B cell (primary cell): Measurements from ENCODE around the gene CARMIL1. TPM values are rescaled to one million over a fixed set of nuclear protein-coding genes. Genes with fewer than 3 reads are reported as not detected.

Source experiments
- ATAC-seq: fragments of 200-7000 bp; cut with Tn5 transposase; one replicate; pipeline ENCODE4 v1.10.0; 2021; ENCODE audit warnings: low read depth, mild to moderate bottlenecking, moderate number of reproducible peaks, moderate library complexity
- CTCF ChIA-PET: fragments of 350-600 bp; sonication (Branson Sonifier 250); formaldehyde crosslinking; loops from one replicate; lab custom pipeline; 2021; ENCODE audit warnings: antibody characterized with exemption, inconsistent platforms; lab: Charles Lee
- POLR2A ChIA-PET: fragments of 350-600 bp; sonication (Branson Sonifier 250); formaldehyde crosslinking; loops from one replicate; lab custom pipeline; 2021; ENCODE audit warnings: antibody characterized with exemption; lab: Charles Lee
- DNase-seq: peaks from one replicate; pipeline ENCODE4 v3.0.0; 2013
- H2AFZ ChIP-seq: 2 replicates; pipeline ENCODE4 v1.6.1; 2012; ENCODE audit warnings: mild to moderate bottlenecking, low read depth, low read length; ENCODE audit not compliant: insufficient read depth, poor library complexity, severe bottlenecking
- H3K27ac ChIP-seq, 2 donors: 1 replicate in 1 of 2; 2 replicates in 1 of 2; pipeline ENCODE4 v1.5.1; 2012 to 2013; ENCODE audit warnings: low read length in 2 of 2, mild to moderate bottlenecking in 2 of 2, moderate library complexity in 1 of 2
- H3K27me3 ChIP-seq, 4 experiments: fragments of 200-600 bp in 1 of 4; sonication (generic) in 1 of 4; replicated peaks in 1 of 4; 1 replicate in 2 of 4; 2 replicates in 2 of 4; pipeline versions ENCODE4 v1.6.1 to v1.7.0; 2013 to 2016; ENCODE audit warnings: low read length in 3 of 4, mild to moderate bottlenecking in 2 of 4, mixed read lengths in 1 of 4, moderate library complexity in 1 of 4; ENCODE audit not compliant: insufficient read depth in 4 of 4, control insufficient read depth in 3 of 4; ENCODE audit errors: control extremely low read depth in 1 of 4
- H3K36me3 ChIP-seq, 2 experiments: replicated peaks in 1 of 2; 1 replicate in 1 of 2; 2 replicates in 1 of 2; pipeline versions ENCODE4 v1.6.1 to v1.7.1; 2013; ENCODE audit warnings: low read length in 1 of 2; ENCODE audit not compliant: insufficient read depth in 2 of 2, control insufficient read depth in 1 of 2; ENCODE audit errors: control extremely low read depth in 1 of 2, extremely low read depth in 1 of 2
- H3K4me1 ChIP-seq, 2 donors: fragments of 200-600 bp in 1 of 2; sonication (generic) in 1 of 2; 1 replicate in 1 of 2; 2 replicates in 1 of 2; pipeline versions ENCODE4 v1.5.1 to v1.6.1; 2013 to 2017; ENCODE audit warnings: low read length in 2 of 2; ENCODE audit not compliant: control insufficient read depth in 2 of 2, insufficient read depth in 2 of 2
- H3K4me2 ChIP-seq: replicated peaks from 2 replicates; pipeline ENCODE3; 2012; ENCODE audit warnings: mild to moderate bottlenecking, low read depth, low read length; ENCODE audit not compliant: poor library complexity, severe bottlenecking
- H3K4me3 ChIP-seq, 5 experiments: fragments of 200-600 bp in 1 of 5; sonication (generic) in 1 of 5; 1 replicate in 3 of 5; 2 replicates in 2 of 5; pipeline versions ENCODE4 v1.5.1 to v1.7.0; 2011 to 2016; ENCODE audit warnings: low read length in 4 of 5, mild to moderate bottlenecking in 4 of 5, low read depth in 2 of 5, control low read depth in 1 of 5, moderate library complexity in 1 of 5; ENCODE audit not compliant: insufficient read depth in 1 of 5; ENCODE audit errors: control extremely low read depth in 1 of 5, extremely low read depth in 1 of 5
- H3K79me2 ChIP-seq: fragments of 200-600 bp; sonication (generic); one replicate; pipeline ENCODE4 v1.6.0; 2016; ENCODE audit warnings: low read length; ENCODE audit not compliant: control insufficient read depth, insufficient read depth
- H3K9ac ChIP-seq: fragments of 200-600 bp; sonication (generic); 2 replicates; pipeline ENCODE4 v1.6.1; 2017; ENCODE audit warnings: mild to moderate bottlenecking, low read length, moderate library complexity
- H3K9me3 ChIP-seq, 3 donors: one replicate each; pipeline versions ENCODE4 v1.6.1 to v1.7.1; 2013; ENCODE audit warnings: low read length in 2 of 3; ENCODE audit not compliant: control insufficient read depth in 2 of 3, insufficient read depth in 1 of 3; ENCODE audit errors: control extremely low read depth in 1 of 3
- H4K20me1 ChIP-seq: 2 replicates; pipeline ENCODE4 v1.6.0; 2012; ENCODE audit warnings: mild to moderate bottlenecking, low read length; ENCODE audit not compliant: insufficient read depth, control insufficient read depth, poor library complexity, severe bottlenecking
- H3K27ac Mint-ChIP-seq: one replicate; pipeline ENCODE4 v1.8.0; 2021; ENCODE audit warnings: mixed read lengths
- H3K27me3 Mint-ChIP-seq: one replicate; pipeline ENCODE4 v1.8.0; 2021; ENCODE audit warnings: mixed read lengths
- H3K4me1 Mint-ChIP-seq: one replicate; pipeline ENCODE4 v1.8.0; 2021; ENCODE audit warnings: mixed read lengths
- H3K4me3 Mint-ChIP-seq: one replicate; pipeline ENCODE4 v1.8.0; 2021; ENCODE audit warnings: mixed read lengths
- H3K9me3 Mint-ChIP-seq: one replicate; pipeline ENCODE4 v1.8.0; 2022; ENCODE audit warnings: mixed read lengths; ENCODE audit not compliant: insufficient read depth
- EZH2 ChIP-seq: IDR thresholded peaks from 2 replicates; pipeline ENCODE4 v1.6.1; 2012; ENCODE audit warnings: borderline replicate concordance, low read depth, mild to moderate bottlenecking, moderate library complexity, low read length; ENCODE audit not compliant: insufficient read depth, poor library complexity, severe bottlenecking
- WGBS: methylation state at CpG from one replicate; pipeline ENCODE4 v1.1.5; 2013; ENCODE audit warnings: missing lambda C conversion rate; ENCODE audit not compliant: insufficient coverage; 5-methylcytosine and 5-hydroxymethylcytosine counted together
- intact Hi-C: fragments of 100-400 bp; cut with micrococcal nuclease; formaldehyde crosslinking; loops from one replicate; pipeline ENCODE4 v1.10.0; 2022
- polyA plus RNA-seq: library from polyadenylated mRNA; depleted of rRNA; stranded (reverse); fragments of >200 nt; gene quantifications from 2 replicates; pipeline ENCODE4 v1.2.3, GENCODE V29; 2012
- total RNA-seq, 2 donors: library from RNA; stranded (reverse); fragments of 120-200 nt in 1 of 2; gene quantifications; 1 replicate in 1 of 2; 2 replicates in 1 of 2; pipeline versions ENCODE4 v1.2.3 to v1.2.4, GENCODE V29; 2013 to 2022
- TF ChIP-seq, protein P1 (sequence below): fragments of 200-600 bp; IDR thresholded peaks from one replicate; pipeline ENCODE4 v1.8.0; 2022; ENCODE audit warnings: antibody characterized with exemption, mild to moderate bottlenecking

Gene CARMIL1
- total and polyA plus RNA-seq, 2 donors (not counting 1 experiment from before 2014, with no cell fraction given) = 7.5 to 11.0 TPM

DNA sequence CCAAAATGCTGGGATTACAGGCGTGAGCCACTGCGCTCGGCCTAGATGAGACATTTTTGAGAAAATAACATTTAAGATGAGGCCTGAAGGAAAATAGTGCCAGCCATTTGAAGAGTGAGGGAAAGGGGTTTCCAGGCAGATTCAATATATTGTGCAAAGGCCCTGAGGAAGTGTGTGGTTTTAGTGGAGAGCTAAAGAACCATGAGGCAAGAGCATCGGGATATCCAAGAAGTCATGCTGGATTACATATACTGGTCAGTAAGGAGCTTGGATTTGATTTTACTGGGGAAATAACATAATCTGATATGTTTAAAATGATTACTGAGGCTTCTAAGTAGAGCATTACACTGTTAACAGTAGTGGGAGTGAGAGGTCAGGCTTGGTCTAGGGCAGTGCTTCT lies 47.0 kb downstream of the CARMIL1 start:
- H3K4me3 Mint-ChIP-seq = no peak overlapping the region
- peaks cover 21% of the 10 kb centered on the region for H3K4me1 Mint-ChIP-seq
- H3K9me3 ChIP-seq = no peaks in the 10 kb centered on the region
- H4K20me1 ChIP-seq = no peaks in the 10 kb centered on the region
- no peak overlapping the region for H3K27ac ChIP-seq
- H3K9ac ChIP-seq = no peak overlapping the region
- no peak overlapping the region for H2AFZ ChIP-seq
- TF ChIP-seq, protein P1, sequence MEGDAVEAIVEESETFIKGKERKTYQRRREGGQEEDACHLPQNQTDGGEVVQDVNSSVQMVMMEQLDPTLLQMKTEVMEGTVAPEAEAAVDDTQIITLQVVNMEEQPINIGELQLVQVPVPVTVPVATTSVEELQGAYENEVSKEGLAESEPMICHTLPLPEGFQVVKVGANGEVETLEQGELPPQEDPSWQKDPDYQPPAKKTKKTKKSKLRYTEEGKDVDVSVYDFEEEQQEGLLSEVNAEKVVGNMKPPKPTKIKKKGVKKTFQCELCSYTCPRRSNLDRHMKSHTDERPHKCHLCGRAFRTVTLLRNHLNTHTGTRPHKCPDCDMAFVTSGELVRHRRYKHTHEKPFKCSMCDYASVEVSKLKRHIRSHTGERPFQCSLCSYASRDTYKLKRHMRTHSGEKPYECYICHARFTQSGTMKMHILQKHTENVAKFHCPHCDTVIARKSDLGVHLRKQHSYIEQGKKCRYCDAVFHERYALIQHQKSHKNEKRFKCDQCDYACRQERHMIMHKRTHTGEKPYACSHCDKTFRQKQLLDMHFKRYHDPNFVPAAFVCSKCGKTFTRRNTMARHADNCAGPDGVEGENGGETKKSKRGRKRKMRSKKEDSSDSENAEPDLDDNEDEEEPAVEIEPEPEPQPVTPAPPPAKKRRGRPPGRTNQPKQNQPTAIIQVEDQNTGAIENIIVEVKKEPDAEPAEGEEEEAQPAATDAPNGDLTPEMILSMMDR = no peak
- no peak for TF ChIP-seq EZH2
- no peak overlapping the region for H3K4me3 ChIP-seq
- H3K27me3 Mint-ChIP-seq = no peaks in the 10 kb centered on the region
- intact Hi-C loops = no loop called here
- H3K27me3 ChIP-seq = peaks cover 0 to 3% (median 0%) of the 10 kb centered on the region in 4 experiments
- H3K36me3 ChIP-seq = no peaks in the 10 kb centered on the region
- peaks cover 2% of the 10 kb centered on the region for H3K79me2 ChIP-seq
- H3K4me1 ChIP-seq = peaks cover 7 to 12% of the 10 kb centered on the region in 2 donors
- no peak overlapping the region for H3K4me2 ChIP-seq
- 93% methylated on average over 4 of the region's 4 CpGs for WGBS
- ChIA-PET CTCF (no interaction called here), POLR2A (no interaction called here)
- H3K9me3 Mint-ChIP-seq = no peaks in the 10 kb centered on the region
- DNase-seq = no peak
- no peak for ATAC-seq
- no peak overlapping the region for H3K27ac Mint-ChIP-seq

DNA sequence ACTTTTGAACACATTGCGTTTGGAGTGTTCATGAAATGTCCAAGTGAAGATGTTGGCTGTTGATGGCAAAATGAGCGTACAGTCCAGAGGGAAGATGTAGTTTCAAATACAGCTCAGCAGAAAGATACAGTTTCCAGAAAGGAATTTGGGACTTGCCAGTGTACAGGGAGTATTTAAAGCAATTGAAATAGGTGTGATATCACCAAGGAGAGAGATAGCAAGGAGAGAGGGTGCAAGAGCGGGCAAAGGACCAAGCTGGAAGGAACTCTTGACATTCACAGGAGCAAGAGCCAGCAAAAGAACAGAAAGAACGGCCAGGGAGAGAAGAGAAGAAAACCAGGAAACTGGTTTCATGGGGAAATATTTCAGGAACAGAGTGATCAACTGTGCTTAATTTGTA lies 47.8 kb downstream of the CARMIL1 start:
- peaks cover 0 to 3% (median 0%) of the 10 kb centered on the region in 4 experiments for H3K27me3 ChIP-seq
- TF ChIP-seq, protein P1 = no peak
- TF ChIP-seq EZH2 = no peak
- H3K27ac ChIP-seq = no peak overlapping the region
- H4K20me1 ChIP-seq = no peaks in the 10 kb centered on the region
- Mint-ChIP-seq H3K9me3 (no peaks in the 10 kb centered on the region), H3K4me3 (no peak overlapping the region), H3K4me1 (peaks cover 27% of the 10 kb centered on the region), H3K27me3 (no peaks in the 10 kb centered on the region), H3K27ac (no peak overlapping the region)
- H3K4me3 ChIP-seq = no peak overlapping the region
- peaks cover 13 to 17% of the 10 kb centered on the region in 2 donors for H3K4me1 ChIP-seq
- CTCF ChIA-PET = interaction anchor here (1.4 kb wide), 1 partner anchor 49 kb away, joined by 3 read pairs; no protein-coding TSS in a partner anchor
- H3K79me2 ChIP-seq = peaks cover 9% of the 10 kb centered on the region
- intact Hi-C loops = no loop called here
- no peak overlapping the region for H3K4me2 ChIP-seq
- no peaks in the 10 kb centered on the region for H3K9me3 ChIP-seq
- no peak overlapping the region for H2AFZ ChIP-seq
- ATAC-seq (no peak), DNase-seq (no peak)
- POLR2A ChIA-PET = no interaction called here
- H3K36me3 ChIP-seq = no peaks in the 10 kb centered on the region
- WGBS = 94% methylated on average over 3 of the region's 4 CpGs
- H3K9ac ChIP-seq = no peak overlapping the region
